NK-92 treated with Interleukin-12 subunit alpha and Interleukin-12 subunit beta, amount 100 ng/mL, for 24 hours (cell line): ENCODE results near the gene TMCC3.
"Not testable (repeated sequence)": the region's sequence is repeated elsewhere in the genome, so short reads cannot be mapped to it uniquely, and the experiment has no call there.

Source experiments
- DNase-seq: peaks from one replicate; lab custom pipeline; 2025; lab: John Stamatoyannopoulos, UW

Gene TMCC3

GRCh38 chr12:94601307-94601706 lies 49.0 kb downstream of the TMCC3 start:
- not testable (repeated sequence) for DNase-seq

- DNase-seq, result no peak
These were observed 51.2 kb downstream of the TMCC3 start for GRCh38 chr12:94599189-94599588.

- DNase-seq, result no peak
These were observed 53.1 kb downstream of the TMCC3 start for GRCh38 chr12:94597268-94597667.

GRCh38 chr12:94596596-94596995 lies 53.8 kb downstream of the TMCC3 start:
- DNase-seq, result no peak

DNA sequence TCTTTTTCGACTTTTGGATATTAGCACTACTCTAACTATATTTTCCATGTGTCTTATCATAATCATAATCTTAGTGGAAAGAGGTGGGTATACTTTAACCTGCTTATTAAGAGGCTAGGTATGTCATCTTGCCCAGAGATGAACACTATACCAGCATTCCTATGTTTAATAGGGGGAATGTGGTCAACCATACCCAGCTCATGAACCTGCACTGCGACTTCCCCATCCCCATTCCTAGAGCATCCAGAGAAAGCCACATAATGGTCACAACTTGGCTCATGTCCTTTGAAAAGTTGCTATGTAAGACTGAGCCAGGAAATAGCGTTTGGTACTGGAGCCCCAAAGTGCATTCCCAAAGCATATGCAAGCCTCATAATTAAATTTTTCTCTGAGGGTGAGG lies 55.2 kb downstream of the TMCC3 start:
- no peak for DNase-seq

DNA sequence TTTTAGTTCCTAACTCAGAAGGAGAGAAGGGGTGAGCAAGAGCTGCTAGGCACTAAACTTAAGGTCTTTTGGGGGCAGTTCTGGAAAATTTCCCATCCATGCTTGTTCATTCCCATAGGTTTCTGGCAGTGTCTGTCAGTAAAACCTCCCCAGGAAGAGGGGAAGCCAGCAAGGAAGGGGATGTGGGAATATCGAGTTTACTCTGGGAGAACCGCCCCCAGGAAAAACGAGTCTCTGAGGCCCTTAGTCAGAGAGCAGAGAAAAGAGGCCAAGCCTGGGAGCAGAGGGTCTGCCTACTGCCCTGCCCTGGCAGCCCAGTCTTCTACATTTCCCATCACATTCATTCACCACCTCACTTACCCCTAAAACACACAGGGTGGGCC lies 55.9 kb downstream of the TMCC3 start:
- DNase-seq, result no peak

DNA sequence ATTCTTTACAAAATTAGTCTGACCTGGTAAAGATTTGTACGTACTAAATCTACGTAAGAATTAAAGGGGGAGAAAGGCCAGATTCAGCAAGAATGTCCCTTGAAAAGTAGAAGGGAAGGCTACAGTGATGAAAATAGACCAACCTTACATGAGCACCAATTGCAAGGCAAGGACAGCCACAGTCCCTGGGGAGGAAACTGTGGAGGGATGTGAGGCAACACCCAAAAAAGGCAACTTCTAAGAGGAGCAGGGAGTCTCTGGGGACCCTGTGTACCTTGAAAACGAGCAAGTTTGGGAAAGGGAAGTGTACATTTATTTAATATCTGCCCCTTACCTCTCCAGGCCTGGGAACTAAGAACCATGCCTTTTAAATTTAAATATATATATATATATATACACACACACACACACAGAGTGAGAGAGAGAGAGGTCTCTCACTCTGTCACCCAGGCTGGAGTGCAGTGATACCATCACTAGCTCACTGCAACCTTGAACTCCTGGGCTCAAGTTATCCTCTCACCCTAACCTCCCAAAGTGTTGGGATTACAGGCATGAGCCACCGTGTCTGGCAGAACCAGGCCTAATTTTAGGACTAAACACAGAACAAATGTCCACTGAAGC lies 56.4 kb downstream of the TMCC3 start:
- DNase-seq, result no peak

GRCh38 chr12:94592723-94593122 lies 57.6 kb downstream of the TMCC3 start:
- not testable (repeated sequence) for DNase-seq

DNA sequence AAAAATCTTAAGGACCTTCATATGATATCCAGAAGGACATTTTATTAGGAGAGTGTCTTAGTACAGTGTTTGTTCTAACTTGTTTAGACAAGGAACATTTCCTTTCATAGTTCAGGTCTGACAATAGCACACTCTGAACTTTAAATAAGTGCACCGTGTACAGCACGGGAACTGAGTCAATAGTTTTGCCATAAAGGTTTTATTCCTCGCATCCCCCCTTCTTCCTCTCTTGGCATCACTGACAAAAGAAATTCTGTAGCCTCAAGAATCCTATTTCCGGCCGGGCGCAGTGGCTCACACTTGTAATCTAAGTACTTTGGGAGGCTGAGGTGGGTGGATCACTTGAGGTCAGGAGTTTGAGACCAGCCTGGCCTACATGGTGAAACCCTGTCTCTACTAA lies 58.3 kb downstream of the TMCC3 start:
- no peak for DNase-seq

- no peak for DNase-seq
These were observed 59.9 kb downstream of the TMCC3 start for GRCh38 chr12:94590428-94590827.

DNA sequence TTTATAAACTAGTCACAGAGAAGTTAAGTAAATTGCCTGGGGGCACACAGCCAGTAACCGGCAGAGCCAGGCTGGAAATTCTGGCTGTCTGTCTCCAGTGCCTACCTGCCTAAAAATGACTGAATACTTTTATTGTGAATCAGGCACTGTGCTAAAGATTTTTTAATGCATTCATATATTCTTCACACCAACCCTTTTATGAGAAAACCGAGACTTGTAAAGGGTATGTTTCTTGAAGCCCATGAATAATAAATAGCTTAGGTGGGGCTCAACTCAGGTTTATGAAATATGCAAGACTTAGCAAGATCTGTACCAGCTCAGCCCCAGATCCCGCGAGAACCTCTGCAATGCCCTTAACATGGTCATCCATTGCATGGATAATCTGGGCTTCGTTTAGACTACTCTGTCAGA lies 60.8 kb downstream of the TMCC3 start:
- no peak for DNase-seq

DNA sequence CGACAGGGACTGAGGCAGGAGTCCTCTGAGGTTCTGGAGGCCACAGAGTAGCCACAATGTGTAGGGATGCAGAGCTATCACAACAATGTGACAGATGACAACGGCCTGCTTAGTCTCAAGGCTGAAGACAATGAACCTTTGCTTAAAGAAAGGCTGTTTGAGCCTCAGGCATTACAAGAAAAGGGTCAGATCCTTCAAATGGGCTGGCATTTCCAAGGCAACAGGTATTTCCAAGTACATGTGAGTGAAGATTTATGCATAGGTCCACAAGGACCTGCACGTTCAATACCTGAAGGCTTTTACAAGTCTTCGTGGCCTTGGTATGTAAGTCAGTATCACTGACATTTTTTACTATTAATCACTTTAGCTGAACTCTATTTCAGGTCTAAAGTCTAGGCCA lies 62.0 kb downstream of the TMCC3 start:
- no peak for DNase-seq

GRCh38 chr12:94587266-94588241 lies 62.8 kb downstream of the TMCC3 start:
- DNase-seq, result no peak

DNA sequence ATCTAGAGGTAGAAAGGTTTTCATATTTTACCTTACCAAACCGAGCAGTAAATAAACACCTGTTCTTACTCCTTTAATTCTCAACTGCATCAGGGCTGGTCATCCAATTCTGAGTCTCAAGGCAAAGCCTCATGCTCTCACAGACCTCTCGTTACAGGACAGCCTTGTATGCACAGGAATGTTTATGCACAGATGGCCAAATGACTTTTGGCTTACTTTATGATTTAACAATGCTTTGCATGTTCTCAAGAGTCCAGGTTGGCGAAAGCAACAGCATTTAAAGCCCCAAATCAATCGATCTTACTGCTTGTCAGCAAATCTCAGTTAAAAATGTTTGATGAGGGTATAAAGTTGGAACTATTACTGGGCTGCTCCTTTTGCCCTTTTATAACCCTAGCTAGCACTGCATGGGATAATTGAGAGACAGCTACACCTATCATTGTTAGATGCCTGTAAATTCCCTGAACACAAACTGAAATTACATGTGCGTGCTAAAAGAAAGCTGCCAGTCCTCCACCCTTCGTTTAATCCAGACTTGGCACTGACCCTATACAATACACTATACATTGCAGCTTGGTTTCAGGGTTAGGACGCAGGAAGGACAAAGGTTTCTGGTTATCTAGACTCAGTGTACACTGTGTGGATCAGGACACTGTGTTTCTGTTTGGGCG lies 63.6 kb downstream of the TMCC3 start:
- no peak for DNase-seq

GRCh38 chr12:94585626-94586025 lies 64.7 kb downstream of the TMCC3 start:
- no peak for DNase-seq

DNA sequence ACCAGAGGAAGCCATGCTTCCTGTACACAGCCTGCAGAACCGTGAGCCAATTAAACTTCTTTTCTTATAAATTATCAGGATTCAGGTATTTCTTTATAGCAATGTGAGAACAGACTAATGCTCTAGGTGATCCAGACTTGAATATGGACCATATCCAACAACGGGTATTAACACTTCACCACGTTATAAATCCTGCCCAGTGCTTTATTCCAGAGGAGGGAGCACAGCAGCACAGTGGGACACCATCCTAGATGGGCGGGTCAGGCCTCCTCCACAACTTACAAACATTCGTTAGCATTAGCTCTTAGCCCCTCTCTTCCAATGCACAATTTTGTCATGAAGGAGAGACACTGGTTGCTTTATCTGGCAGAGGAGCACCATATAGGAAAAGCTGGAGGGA lies 66.0 kb downstream of the TMCC3 start:
- no peak for DNase-seq

DNA sequence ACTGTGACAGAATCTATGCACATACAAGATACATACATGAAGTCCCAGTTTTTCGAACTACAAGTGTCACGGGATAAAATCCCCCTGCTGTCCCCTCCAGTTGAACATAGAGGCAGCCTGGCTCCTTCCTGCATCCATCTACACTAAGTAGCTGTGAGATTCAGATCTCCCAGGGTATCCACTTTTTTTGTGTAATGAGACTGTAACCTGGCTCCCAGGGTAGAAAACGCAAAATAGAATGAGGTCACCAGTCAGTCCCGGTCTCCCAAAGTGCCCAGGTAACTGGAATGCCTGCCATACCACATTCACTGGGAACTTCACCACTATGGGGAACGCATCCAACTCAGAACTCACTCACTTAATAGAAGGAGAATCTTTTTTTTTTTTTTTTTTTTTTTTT lies 67.8 kb downstream of the TMCC3 start:
- DNase-seq, result no peak

DNA sequence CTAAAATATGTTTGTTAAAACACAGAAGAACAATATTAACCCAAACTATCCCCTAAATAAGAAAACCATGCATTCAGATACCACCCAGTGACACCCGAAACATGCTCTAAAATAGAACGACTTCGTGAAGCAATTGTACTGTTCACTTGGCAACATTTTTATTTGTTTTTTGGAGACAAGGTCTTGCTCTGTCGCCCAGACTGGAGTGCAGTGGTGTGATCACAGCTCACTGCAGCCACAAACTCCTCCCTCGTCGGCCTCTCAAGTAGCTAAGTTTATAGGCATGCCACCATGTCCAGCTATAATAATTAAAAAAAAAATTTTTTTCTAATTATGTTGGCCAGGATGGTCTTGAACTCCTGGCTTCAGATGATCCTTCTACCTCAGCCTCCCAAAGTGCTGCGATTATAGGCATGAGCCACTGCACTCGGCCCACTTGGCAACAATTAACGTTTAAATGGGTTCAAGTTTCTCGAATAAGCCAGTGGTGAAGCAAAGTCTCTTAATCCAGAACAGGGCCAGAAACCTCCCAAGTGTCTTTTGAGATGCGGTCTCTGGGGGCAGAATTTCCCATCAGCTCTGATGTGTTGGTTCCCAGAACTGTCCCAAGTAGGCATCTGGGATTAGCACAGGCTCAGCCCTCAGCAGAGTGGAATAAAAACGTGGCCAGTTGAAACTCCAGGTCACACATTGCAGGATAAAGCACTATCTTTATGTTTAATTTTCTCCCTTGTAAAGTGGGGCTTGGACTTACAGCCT lies 74.5 kb downstream of the TMCC3 start:
- DNase-seq, result no peak

DNA sequence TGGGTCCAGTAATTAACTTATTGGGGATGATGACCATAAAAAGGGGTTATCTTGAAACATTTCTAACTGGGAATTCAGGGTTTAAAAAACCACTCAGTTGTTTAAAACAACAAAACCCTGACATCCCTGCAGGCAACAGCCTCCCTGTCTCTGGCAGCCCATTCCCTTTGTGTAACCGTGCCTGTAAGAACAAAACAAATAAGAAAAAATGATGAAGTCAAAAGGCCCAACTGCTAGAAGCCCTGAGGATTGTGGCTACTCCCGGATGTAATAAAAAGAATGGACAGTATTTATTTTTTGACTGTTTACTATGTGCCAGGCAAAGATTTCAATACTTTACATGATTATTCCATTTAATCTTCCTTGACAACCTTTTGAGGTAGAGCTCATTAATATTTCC lies 75.3 kb downstream of the TMCC3 start:
- DNase-seq, result no peak

GRCh38 chr12:94571556-94571955 lies 78.8 kb downstream of the TMCC3 start:
- no peak for DNase-seq

- no peak for DNase-seq
These were observed 80.2 kb downstream of the TMCC3 start for GRCh38 chr12:94570161-94570560.

DNA sequence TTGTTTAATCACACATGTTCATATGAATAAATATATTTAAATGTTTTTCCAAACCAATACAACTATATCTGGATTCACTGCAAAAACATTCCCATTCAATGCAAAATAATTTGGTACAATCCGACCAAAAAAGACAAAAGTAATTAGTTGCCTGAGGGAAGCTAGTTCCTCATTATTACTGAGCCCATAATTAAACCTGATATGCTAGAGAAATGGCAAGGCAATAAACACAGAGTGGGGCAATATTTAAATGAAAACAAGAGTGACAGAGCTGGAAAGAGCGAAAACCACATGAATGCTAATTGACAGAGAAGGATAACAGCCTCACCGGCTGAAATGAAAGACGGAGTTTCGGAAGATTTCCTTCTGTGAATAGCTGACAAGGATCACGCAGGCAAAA lies 82.6 kb downstream of the TMCC3 start:
- DNase-seq, result no peak
